A549 (cell line): ENCODE measurements around the gene P2RY8. TPM values are rescaled to one million over a fixed set of nuclear protein-coding genes. Genes with fewer than 3 reads are reported as not detected.

Experiments
- ATAC-seq, 2 experiments: fragments of 200-7000 bp in 1 of 2; fragments of >200 bp in 1 of 2; cut with Nextera tagmentation in 1 of 2; cut with Tn5 transposase in 1 of 2; 3 replicates each; pipeline versions ENCODE4 v1.8.0 to v1.9.1; 2018 to 2020; ENCODE audit warnings: mild to moderate bottlenecking in 1 of 2, moderate library complexity in 1 of 2
- CTCF ChIA-PET: fragments of 300-600 bp; sonication (Branson Sonifier 250); formaldehyde crosslinking; extraction: SDS; loops from one replicate; lab custom pipeline; 2021; ENCODE audit warnings: antibody characterized with exemption, inconsistent platforms; lab: Yijun Ruan, JAX
- POLR2A ChIA-PET: fragments of 350-600 bp; formaldehyde crosslinking; extraction: SDS; loops from one replicate; lab custom pipeline; 2021; ENCODE audit warnings: antibody characterized with exemption, inconsistent platforms; lab: Yijun Ruan, JAX
- DNase-seq, 2 experiments: peaks; one replicate each; pipeline versions ENCODE4 v3.0.0 to v3.0.0-alpha.2; 2011 to 2016; ENCODE audit warnings: low read depth in 1 of 2, low spot score in 1 of 2
- FAIRE-seq: peaks from 2 replicates; lab custom pipeline; 2011; peaks lifted over from hg19 to GRCh38; lab: Jason Lieb, UNC
- H3K27ac ChIP-seq, 2 experiments: fragments of >200 bp; sonication (Bioruptor Twin); formaldehyde crosslinking; 3 replicates each; pipeline ENCODE4 v1.5.1; 2016 to 2017
- H3K4me1 ChIP-seq: fragments of >200 bp; sonication (Bioruptor Twin); formaldehyde crosslinking; 3 replicates; pipeline ENCODE4 v1.6.1; 2016
- H3K4me2 ChIP-seq: fragments of >200 bp; sonication (Bioruptor Twin); formaldehyde crosslinking; 3 replicates; pipeline ENCODE4 v1.6.1; 2016
- H3K4me3 ChIP-seq: fragments of >200 bp; sonication (Bioruptor Twin); formaldehyde crosslinking; 3 replicates; pipeline ENCODE4 v1.5.1; 2016
- H3K9me3 ChIP-seq: fragments of >200 bp; sonication (Bioruptor Twin); formaldehyde crosslinking; 3 replicates; pipeline ENCODE4 v1.6.1; 2016
- CBX2 ChIP-seq: fragments of 200-600 bp; sonication (generic); IDR thresholded peaks from 2 replicates; pipeline ENCODE4 v1.6.1; 2016; ENCODE audit warnings: low read depth, mild to moderate bottlenecking, borderline replicate concordance
- CHD2 ChIP-seq: fragments of 150-350 bp; IDR thresholded peaks from 2 replicates; pipeline ENCODE4 v1.6.1; 2014; ENCODE audit warnings: low read length; ENCODE audit not compliant: partially characterized antibody
- EHF ChIP-seq: fragments of 250-450 bp; sonication (Bioruptor Pico); IDR thresholded peaks from 2 replicates; pipeline ENCODE4 v1.5.0; 2020; ENCODE audit warnings: mild to moderate bottlenecking
- ESRRA ChIP-seq: fragments of 150-350 bp; IDR thresholded peaks from 2 replicates; pipeline ENCODE4 v1.6.1; 2014; ENCODE audit warnings: mild to moderate bottlenecking, low read length, borderline replicate concordance
- FOSL2 ChIP-seq, 2 experiments: fragments of 450-650 bp in 1 of 2; fragments of >200 bp in 1 of 2; sonication (Bioruptor Twin) in 1 of 2; formaldehyde crosslinking; IDR thresholded peaks; 2 replicates each; pipeline versions ENCODE4 v1.5.0 to v1.6.1; 2016 to 2020; ENCODE audit warnings: mild to moderate bottlenecking in 1 of 2, moderate library complexity in 1 of 2
- GATA3 ChIP-seq: IDR thresholded peaks from 2 replicates; pipeline ENCODE4 v1.6.1; 2012; ENCODE audit warnings: borderline replicate concordance
- HOXA7 ChIP-seq: fragments of 250-450 bp; sonication (Bioruptor Pico); IDR thresholded peaks from 2 replicates; pipeline ENCODE4 v1.5.0; 2020; ENCODE audit warnings: mild to moderate bottlenecking, moderate library complexity
- HOXB5 ChIP-seq: fragments of 250-450 bp; sonication (Bioruptor Pico); IDR thresholded peaks from 2 replicates; pipeline ENCODE4 v1.5.0; 2020; ENCODE audit warnings: mild to moderate bottlenecking, moderate library complexity
- KDM1A ChIP-seq: fragments of 200-600 bp; sonication (generic); IDR thresholded peaks from 2 replicates; pipeline ENCODE4 v1.6.1; 2016; ENCODE audit warnings: low read depth, mild to moderate bottlenecking
- MAZ ChIP-seq: fragments of 150-350 bp; IDR thresholded peaks from 2 replicates; pipeline ENCODE4 v1.6.1; 2014; ENCODE audit warnings: antibody characterized with exemption, low read depth, low read length, borderline replicate concordance
- MYC ChIP-seq: IDR thresholded peaks from 2 replicates; pipeline ENCODE4 v1.6.1; 2012; ENCODE audit warnings: mild to moderate bottlenecking, inconsistent platforms, low read length, improper control_type of control experiment, borderline replicate concordance
- NFE2L2 ChIP-seq: fragments of 150-350 bp; conservative IDR thresholded peaks from 2 replicates; pipeline ENCODE4 v1.6.1; 2014; ENCODE audit warnings: low read length
- NPAS2 ChIP-seq: fragments of 250-450 bp; sonication (Bioruptor Pico); IDR thresholded peaks from 2 replicates; pipeline ENCODE4 v1.8.0; 2022; ENCODE audit warnings: mild to moderate bottlenecking, moderate library complexity, borderline replicate concordance
- POLR2A ChIP-seq: IDR thresholded peaks from 2 replicates; pipeline ENCODE4 v1.6.1; 2012; ENCODE audit warnings: mild to moderate bottlenecking, low read length
- RAD21 ChIP-seq, 2 experiments: fragments of >200 bp in 1 of 2; sonication (Bioruptor Twin) in 1 of 2; formaldehyde crosslinking in 1 of 2; IDR thresholded peaks in 1 of 2; conservative IDR thresholded peaks in 1 of 2; 2 replicates in 1 of 2; 3 replicates in 1 of 2; pipeline ENCODE4 v1.6.1; 2012 to 2018; ENCODE audit warnings: inconsistent platforms in 1 of 2
- RARB ChIP-seq: fragments of 250-450 bp; sonication (Bioruptor Pico); IDR thresholded peaks from 2 replicates; pipeline ENCODE4 v1.8.0; 2021; ENCODE audit warnings: mild to moderate bottlenecking, moderate library complexity
- RCOR1 ChIP-seq: fragments of 150-350 bp; IDR thresholded peaks from 2 replicates; pipeline ENCODE4 v1.6.1; 2014; ENCODE audit warnings: antibody characterized with exemption, low read length, low read depth
- RNF2 ChIP-seq: fragments of 200-600 bp; sonication (generic); IDR thresholded peaks from 2 replicates; pipeline ENCODE4 v1.6.1; 2016; ENCODE audit warnings: low read depth, mild to moderate bottlenecking, antibody characterized with exemption, moderate library complexity, borderline replicate concordance
- SMC3 ChIP-seq: fragments of >200 bp; sonication (Bioruptor Twin); formaldehyde crosslinking; IDR thresholded peaks from 3 replicates; pipeline ENCODE4 v1.6.1; 2018; ENCODE audit warnings: inconsistent platforms
- TFCP2L1 ChIP-seq: fragments of 250-450 bp; sonication (Bioruptor Pico); IDR thresholded peaks from 2 replicates; pipeline ENCODE4 v1.5.0; 2021; ENCODE audit warnings: mild to moderate bottlenecking
- ZFP36 ChIP-seq: fragments of 450-650 bp; IDR thresholded peaks from 2 replicates; pipeline ENCODE4 v1.6.1; 2014; ENCODE audit warnings: borderline replicate concordance; ENCODE audit not compliant: partially characterized antibody
- ZNF302 ChIP-seq: fragments of 250-450 bp; sonication (Bioruptor Pico); IDR thresholded peaks from 2 replicates; pipeline ENCODE4 v1.9.0; 2021; ENCODE audit warnings: inconsistent platforms, mild to moderate bottlenecking, moderate library complexity
- WGBS: methylation state at CpG from one replicate; pipeline ENCODE4 v1.1.6; 2017; ENCODE audit errors: missing lambda C conversion rate; 5-methylcytosine and 5-hydroxymethylcytosine counted together
- polyA plus RNA-seq, 4 experiments: library from polyadenylated mRNA; depleted of rRNA in 3 of 4; stranded (reverse); fragments of >200 nt; fragmentation: RNase III in 1 of 4; extraction: RNeasy Plus Mini Kit Qiagen cat#74134 plus additional on column Dnase treatment in 1 of 4; gene quantifications; 2 replicates in 3 of 4; 3 replicates in 1 of 4; pipeline ENCODE4 v1.2.3, GENCODE V29; 2011 to 2017
- TF ChIP-seq, protein P1 (sequence below): fragments of >200 bp; sonication (Bioruptor Twin); formaldehyde crosslinking; IDR thresholded peaks from 3 replicates; pipeline ENCODE4 v1.6.1; 2016
- TF ChIP-seq, protein P2 (sequence below): fragments of 150-350 bp; IDR thresholded peaks from 2 replicates; pipeline ENCODE4 v1.6.1; 2014; ENCODE audit warnings: low read depth, mild to moderate bottlenecking, low read length
- TF ChIP-seq, protein P3 (sequence below): IDR thresholded peaks from 2 replicates; pipeline ENCODE4 v1.6.1; 2012
- TF ChIP-seq, protein P4 (sequence below): IDR thresholded peaks from 2 replicates; pipeline ENCODE4 v1.6.1; 2012; ENCODE audit warnings: low read depth, borderline replicate concordance
- TF ChIP-seq, protein P5 (sequence below): fragments of >200 bp; sonication (Bioruptor Twin); formaldehyde crosslinking; IDR thresholded peaks from 2 replicates; pipeline ENCODE4 v1.6.1; 2016

Gene P2RY8
- polyA plus RNA-seq, 2 of the 4 experiments (the other 2 are of a cell fraction): not detected

DNA sequence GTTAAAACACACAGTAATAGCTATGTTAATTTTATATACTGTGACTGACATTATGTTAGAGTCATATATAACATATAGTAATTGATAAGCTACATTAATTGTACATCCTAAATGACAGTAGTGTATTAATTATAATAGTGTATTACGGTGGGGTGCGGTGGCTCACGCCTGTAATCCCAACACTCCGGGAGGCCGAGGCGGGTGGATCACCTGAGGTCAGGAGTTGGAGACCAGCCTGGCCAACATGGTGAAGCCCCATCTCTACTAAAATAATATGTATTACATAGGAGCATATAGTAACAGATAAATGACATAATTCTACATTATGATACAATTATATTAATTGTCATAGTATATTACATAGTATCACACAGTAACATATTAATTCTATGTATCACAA, 96.5 kb downstream of the P2RY8 start:
- no peak for FAIRE-seq
- ChIA-PET POLR2A (no interaction called here), CTCF (no interaction called here)
- Histone ChIP-seq H3K4me2 (no peak overlapping the region), H3K4me3 (no peak overlapping the region), H3K4me1 (no peaks in the 10 kb centered on the region), H3K9me3 (no peaks in the 10 kb centered on the region), H3K27ac (no peak overlapping the region)
- ATAC-seq: no peak
- TF ChIP-seq CHD2 (no peak), NFE2L2 (no peak), ESRRA (no peak), KDM1A (no peak), MAZ (no peak), MYC (no peak), SMC3 (no peak), RCOR1 (no peak), GATA3 (no peak)
- TF ChIP-seq, protein P1, sequence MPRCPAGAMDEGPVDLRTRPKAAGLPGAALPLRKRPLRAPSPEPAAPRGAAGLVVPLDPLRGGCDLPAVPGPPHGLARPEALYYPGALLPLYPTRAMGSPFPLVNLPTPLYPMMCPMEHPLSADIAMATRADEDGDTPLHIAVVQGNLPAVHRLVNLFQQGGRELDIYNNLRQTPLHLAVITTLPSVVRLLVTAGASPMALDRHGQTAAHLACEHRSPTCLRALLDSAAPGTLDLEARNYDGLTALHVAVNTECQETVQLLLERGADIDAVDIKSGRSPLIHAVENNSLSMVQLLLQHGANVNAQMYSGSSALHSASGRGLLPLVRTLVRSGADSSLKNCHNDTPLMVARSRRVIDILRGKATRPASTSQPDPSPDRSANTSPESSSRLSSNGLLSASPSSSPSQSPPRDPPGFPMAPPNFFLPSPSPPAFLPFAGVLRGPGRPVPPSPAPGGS: no peak
- TF ChIP-seq, protein P2, sequence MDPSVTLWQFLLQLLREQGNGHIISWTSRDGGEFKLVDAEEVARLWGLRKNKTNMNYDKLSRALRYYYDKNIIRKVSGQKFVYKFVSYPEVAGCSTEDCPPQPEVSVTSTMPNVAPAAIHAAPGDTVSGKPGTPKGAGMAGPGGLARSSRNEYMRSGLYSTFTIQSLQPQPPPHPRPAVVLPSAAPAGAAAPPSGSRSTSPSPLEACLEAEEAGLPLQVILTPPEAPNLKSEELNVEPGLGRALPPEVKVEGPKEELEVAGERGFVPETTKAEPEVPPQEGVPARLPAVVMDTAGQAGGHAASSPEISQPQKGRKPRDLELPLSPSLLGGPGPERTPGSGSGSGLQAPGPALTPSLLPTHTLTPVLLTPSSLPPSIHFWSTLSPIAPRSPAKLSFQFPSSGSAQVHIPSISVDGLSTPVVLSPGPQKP: no peak
- no peak for DNase-seq
- WGBS: 94% methylated on average over 6 of the region's 6 CpGs

DNA sequence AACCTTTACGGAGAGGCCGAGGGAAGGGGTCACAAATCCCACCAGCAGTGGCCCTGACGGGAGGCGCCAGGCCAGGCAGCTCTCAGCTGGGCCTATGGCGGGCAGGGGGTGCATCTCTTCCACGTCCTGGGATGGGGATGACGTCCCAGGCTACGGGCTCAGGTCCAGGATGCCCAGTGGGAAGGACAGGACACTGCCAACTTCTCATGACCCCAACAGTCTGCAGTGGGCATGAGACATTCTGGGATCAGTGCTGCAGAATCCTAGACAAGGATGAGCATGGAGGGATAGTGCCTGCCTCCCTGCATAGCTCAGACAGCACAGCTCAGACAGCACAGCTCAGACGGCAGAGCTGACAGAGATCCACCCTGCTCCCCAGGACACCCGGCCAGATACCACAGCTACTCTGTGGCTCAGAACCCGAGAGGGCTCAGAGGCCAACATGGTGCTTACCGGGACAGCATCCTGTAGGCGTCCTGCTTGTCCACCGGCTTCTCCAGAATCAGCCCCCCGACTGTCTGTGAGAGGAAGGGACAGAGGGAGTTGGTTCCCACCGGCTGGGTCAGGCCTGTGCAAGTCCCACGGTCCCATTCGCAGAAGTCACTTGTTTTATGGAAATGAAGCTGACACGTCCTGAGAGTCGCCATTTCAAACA, 101.6 kb downstream of the P2RY8 start:
- H3K9me3 ChIP-seq: no peaks in the 10 kb centered on the region
- peak; percentile 53 to 60 for ATAC-seq
- TF ChIP-seq RNF2: no peak
- TF ChIP-seq, protein P3, sequence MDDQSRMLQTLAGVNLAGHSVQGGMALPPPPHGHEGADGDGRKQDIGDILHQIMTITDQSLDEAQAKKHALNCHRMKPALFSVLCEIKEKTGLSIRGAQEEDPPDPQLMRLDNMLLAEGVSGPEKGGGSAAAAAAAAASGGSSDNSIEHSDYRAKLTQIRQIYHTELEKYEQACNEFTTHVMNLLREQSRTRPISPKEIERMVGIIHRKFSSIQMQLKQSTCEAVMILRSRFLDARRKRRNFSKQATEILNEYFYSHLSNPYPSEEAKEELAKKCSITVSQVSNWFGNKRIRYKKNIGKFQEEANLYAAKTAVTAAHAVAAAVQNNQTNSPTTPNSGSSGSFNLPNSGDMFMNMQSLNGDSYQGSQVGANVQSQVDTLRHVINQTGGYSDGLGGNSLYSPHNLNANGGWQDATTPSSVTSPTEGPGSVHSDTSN: no peak
- TF ChIP-seq RAD21 (conservative IDR thresholded peaks at IDR 0.05 in 1 of 2, IDR thresholded peaks at IDR 0.05 in 1 of 2): no peak
- no peak for TF ChIP-seq POLR2A
- TF ChIP-seq RARB: no peak
- no peak for TF ChIP-seq FOSL2 (IDR thresholded peaks at IDR 0.05)
- TF ChIP-seq FOSL2 (CRISPR knock-in tag; IDR thresholded peaks at IDR 0.05): no peak
- TF ChIP-seq CBX2: no peak
- TF ChIP-seq HOXB5 (CRISPR knock-in tag): no peak
- TF ChIP-seq TFCP2L1 (CRISPR knock-in tag): no peak
- TF ChIP-seq HOXA7 (CRISPR knock-in tag): no peak
- no peak for TF ChIP-seq MAZ
- TF ChIP-seq NPAS2 (CRISPR knock-in tag): no peak
- no peak for TF ChIP-seq MYC
- TF ChIP-seq, protein P4, sequence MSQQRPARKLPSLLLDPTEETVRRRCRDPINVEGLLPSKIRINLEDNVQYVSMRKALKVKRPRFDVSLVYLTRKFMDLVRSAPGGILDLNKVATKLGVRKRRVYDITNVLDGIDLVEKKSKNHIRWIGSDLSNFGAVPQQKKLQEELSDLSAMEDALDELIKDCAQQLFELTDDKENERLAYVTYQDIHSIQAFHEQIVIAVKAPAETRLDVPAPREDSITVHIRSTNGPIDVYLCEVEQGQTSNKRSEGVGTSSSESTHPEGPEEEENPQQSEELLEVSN: no peak
- TF ChIP-seq ZNF302: no peak
- TF ChIP-seq NFE2L2: no peak
- no peak for TF ChIP-seq GATA3
- TF ChIP-seq, protein P5, sequence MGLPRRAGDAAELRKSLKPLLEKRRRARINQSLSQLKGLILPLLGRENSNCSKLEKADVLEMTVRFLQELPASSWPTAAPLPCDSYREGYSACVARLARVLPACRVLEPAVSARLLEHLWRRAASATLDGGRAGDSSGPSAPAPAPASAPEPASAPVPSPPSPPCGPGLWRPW: no peak
- TF ChIP-seq EHF (CRISPR knock-in tag): no peak
- TF ChIP-seq ZFP36: no peak
- TF ChIP-seq, all 56 proteins: peak for 0
- DNase-seq: no peak
- no peak for FAIRE-seq
- no peak overlapping the region for H3K4me3 ChIP-seq
- 90% methylated on average over 19 of the region's 20 CpGs for WGBS
- ChIA-PET POLR2A (no interaction called here), CTCF (no interaction called here)
- no peaks in the 10 kb centered on the region for H3K4me1 ChIP-seq
- H3K27ac ChIP-seq: no peak overlapping the region
- no peak overlapping the region for H3K4me2 ChIP-seq
